ENCODE results near the gene RGL1.

The RGL1 gene

DNA sequence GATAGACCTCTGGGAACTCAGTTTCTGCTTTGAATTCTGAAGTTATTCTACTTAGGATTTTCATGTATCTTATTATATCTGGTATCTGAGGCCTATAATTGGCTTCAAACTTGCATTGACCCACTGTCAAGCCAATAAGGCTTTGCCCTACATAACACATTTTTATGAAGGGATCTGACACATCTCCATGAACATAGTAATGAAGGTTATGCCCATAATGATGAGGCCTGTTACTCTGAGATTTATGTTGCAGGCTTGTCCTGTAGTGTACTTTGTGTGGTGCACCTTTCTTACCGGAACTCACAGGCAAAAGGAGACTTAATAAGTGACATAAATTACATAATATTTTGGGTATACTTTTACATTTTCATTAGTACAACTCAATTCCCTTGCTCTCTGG lies 14.1 kb downstream of the RGL1 start:
- no peak for DNase-seq

GRCh38 chr1:183821309-183821888 lies 16.5 kb downstream of the RGL1 start:
- no peak for DNase-seq

GRCh38 chr1:183821889-183822611 lies 17.1 kb downstream of the RGL1 start:
- DNase-seq: no peak

DNA sequence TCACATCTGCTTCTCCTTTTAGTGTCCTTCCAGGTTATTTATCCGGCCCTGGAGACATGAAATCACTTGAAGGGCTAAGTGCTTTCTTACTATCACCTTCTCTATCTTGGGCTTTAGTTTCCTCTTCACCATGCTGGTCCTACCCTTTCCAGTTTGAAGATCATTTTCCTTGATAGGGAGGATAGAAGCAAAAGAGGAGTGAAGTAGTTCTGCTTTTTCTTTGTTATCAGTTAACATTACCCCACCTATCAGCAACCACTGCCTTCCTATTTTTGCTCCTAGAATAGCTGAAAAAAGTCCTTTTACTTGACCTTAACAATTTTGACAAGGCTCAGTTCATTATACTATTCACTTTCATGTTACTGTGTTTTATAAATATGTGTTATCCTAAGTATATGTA lies 19.4 kb downstream of the RGL1 start:
- DNase-seq: no peak

DNA sequence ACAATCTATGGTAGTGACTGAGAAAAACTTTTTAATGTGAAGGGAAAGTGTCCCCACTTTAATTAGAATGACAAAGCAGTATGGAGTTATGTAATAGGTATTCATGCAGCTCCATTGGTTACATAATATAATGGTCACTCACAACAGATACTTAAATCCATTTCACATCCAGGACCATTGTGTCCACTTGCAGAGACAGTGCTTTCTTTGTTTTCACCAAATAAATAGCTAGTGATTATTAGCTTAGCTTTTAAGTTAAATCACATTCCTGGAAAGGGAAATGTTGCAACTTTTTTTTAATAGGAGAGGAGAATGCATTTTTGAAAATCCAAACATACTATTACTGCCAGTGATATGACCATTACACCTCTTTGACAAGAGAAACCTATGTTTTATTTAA lies 22.9 kb downstream of the RGL1 start:
- DNase-seq: no peak

DNA sequence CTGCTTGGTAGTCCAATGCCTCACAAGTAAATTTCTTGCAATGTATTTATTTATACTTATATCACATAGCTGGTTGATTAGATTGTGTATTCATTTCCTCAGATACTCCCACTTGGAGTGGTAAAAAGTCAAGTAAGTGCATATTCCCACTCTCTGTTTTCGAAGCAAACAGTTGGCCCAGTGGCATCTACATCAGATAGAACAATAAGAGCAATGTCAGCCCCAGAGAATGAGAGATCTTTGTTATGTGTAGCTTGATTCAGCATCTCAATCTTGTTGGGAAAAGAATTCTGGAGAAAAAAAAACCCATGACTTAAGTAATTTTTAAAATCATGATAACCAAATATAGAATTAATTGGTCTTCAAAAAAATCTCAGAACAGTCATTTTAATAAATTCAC lies 25.5 kb downstream of the RGL1 start:
- DNase-seq: no peak

DNA sequence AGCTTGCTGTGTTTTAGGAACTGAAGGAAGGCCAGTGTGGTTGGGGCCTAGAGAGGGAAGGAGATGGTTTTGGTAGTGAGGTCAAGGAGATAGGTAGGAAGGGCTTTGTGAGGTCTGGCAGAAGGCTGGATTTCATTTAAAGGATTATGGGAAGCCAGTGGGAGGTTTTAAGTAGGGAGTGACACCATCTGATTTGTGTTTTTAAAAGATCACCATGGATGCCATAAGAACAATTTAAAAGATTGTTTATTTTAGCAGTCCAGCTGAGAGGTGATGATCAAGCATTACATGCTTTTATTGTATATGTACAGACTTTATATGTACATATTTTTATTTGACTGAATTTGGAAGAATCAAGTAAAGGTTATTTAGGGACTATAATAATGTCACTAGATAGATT lies 26.4 kb downstream of the RGL1 start:
- DNase-seq: no peak

- DNase-seq: no peak
These were observed 27.5 kb downstream of the RGL1 start for GRCh38 chr1:183832459-183832858.

DNA sequence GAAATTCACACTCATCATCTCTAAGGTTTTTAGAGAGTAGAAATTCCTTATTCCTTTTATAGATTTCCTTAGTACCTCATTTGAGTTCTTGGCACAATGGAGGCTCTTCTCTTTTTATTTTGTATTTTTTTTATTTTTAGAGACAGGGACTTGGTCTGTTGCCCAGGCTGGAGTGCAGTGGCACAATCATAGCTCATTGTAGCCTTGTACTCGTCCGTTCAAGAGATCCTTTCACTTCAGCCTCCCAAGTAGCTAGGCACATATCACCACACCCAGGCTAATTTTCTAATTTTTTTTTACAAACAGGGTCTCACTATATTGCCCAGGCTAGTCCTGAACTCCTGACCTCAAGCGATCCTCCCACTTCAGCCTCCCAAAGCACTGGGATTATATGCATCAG lies 29.6 kb downstream of the RGL1 start:
- DNase-seq: no peak

DNA sequence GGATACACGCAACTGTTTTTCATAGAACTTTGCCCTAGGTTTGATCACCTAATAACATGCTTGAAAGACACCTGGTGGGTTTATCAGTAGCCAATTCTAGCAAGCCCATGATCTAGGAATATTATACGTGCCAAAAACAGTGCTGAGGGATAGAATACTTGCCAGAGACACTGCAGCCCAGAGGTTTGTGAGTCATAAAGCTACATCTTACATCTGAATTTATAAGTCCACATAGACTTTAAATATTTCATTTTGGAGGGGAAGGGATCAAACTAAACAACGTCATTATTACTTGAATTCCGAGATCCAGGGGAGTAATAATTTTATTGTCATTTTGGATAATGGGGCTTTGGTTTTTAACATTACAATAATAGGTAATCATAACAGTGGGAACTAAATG lies 31.7 kb downstream of the RGL1 start:
- DNase-seq: no peak

- no peak for DNase-seq
These were observed 32.1 kb downstream of the RGL1 start for GRCh38 chr1:183837062-183837461.

GRCh38 chr1:183838221-183838620 lies 33.3 kb downstream of the RGL1 start:
- DNase-seq: no peak

GRCh38 chr1:183840140-183840539 lies 35.2 kb downstream of the RGL1 start:
- DNase-seq: no peak

DNA sequence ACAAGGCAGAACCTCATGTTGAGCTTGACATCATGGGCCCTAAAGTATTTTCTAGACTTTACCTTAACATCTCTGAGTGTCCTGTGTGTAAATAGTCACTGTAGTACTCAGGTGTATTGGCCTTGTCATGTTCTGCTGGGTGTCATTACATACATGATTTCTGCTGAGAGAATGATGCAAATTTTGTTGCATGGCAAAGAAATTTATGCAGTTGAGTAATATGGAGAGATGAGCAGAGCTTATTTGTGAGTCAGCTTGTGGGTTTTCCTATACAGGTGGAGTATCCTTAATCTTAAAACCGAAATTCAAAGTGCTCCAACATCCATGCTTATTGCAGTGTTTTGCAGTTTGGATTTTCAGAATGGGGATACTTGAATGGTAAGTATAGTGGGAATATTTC lies 36.6 kb downstream of the RGL1 start:
- DNase-seq: no peak

- DNase-seq: peak; percentile 37
These were observed 37.3 kb downstream of the RGL1 start for GRCh38 chr1:183841950-183842794.

- DNase-seq: no peak
These were observed 37.9 kb downstream of the RGL1 start for GRCh38 chr1:183842795-183843144.

DNA sequence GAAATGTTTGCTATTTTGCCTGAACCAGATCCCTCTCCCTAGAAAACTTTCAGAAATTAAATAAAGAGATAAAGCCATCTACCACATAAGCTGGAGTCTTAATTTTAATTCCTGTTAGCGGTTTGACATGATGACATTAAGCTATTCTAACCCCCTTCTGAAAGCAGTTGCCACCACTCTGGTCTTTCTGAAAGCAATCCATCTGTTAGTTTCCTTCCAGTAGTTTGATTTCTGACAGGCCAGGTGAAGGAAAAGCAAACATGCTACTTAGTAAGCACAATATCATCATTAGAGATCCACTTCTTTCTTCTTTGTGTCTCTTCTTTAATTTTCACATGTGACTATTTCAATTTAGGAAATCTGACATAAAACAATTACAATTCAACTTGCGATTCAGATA lies 39.9 kb downstream of the RGL1 start:
- no peak for DNase-seq

DNA sequence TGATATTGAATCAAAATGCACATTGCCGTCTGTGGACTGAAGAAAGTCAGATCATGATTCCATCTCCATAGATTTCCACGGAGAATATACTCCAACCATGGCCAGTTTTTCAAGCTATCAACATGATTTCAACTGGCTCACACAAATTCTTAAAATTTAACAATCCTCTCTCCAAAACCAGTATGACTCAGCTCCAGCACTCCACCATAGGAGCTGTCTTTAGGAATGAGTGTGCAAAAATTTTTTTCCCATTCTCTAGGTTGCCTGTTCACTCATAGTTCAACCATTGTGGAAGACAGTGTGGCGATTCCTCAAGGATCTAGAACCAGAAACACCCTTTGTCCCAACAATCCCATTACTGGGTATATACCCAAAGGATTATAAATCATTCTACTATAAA lies 40.8 kb downstream of the RGL1 start:
- no peak for DNase-seq

DNA sequence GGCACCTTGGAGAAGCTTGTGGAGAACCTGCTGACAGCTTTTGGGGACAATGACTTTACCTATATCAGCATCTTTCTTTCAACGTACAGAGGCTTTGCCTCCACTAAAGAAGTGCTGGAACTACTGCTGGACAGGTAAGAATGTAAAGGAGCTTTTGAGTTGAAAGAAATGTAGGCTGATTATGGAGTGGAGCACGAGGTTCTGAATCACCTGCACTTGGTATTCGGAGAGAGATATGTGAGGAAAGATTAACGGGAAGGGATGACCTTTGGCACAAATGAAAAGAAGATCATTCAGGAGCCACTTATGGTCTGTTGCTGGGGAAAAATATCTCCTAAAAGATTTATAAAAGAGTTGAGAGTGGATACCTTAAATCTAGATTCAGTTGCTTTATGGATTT lies 42.7 kb downstream of the RGL1 start:
- DNase-seq: no peak

DNA sequence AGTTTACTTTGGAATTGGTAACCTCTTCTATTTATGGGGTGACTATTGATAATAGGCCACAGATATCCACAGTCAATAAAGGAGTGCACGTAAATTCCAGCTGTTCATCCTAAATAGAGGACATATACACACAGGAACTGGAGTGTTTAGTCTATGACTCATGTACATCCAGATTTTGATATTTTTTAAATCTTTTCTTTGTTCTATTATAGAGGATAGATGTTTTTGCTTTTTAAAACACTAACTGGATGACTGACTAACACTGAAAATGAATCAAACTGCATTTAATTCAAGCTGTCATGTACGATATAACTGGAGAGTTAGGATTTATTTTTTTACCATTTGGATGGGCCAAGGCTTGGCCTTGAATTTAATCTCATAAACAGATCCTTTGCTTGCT lies 45.9 kb downstream of the RGL1 start:
- no peak for DNase-seq

GRCh38 chr1:183859119-183859518 lies 54.2 kb downstream of the RGL1 start:
- DNase-seq: no peak

DNA sequence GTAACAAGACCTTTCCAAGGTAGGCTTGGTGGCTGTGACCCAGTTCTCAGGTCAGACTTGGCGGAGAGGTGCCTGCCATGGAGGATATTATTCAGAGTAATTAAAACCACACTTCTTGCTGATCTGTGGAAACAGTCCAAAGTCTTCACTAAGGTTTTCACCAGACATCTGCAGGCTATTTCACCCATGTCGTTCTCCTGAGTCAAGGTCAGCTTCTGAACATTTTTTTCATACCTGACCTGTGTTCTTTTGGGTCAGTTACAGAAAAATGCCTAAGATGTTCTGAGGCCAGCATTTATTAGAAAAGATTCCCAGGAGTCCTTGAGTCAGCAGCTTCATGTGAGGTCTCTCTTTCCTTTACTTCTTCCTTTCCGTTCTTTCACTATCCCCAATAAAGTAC lies 54.9 kb downstream of the RGL1 start:
- DNase-seq: no peak

DNA sequence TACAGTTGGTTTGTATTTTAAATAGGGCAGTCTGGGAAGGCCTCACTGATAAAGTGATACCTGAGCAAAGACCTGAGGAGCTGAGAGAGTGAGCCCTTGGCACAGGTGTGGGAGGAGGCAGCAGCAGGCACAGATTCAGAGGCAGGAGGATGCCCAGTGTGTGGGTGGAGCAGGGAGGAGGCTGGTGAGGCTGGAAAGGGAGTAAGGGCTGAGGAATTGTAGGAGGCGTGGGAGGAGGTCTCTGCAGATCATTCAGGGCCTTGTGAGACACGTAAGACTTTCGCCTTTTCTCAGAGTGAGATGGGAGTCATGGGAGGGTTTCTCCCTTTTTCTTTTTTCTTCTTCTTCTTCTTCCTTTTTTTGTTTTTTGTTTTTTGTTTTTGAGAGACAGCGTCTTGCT lies 58.0 kb downstream of the RGL1 start:
- DNase-seq: no peak

- DNase-seq: no peak
These were observed 58.9 kb downstream of the RGL1 start for GRCh38 chr1:183863852-183864251.
